ENCODE measurements around the gene PLA2G4A. TPM values are rescaled to one million over a fixed set of nuclear protein-coding genes. Genes with fewer than 3 reads are reported as not detected.

The PLA2G4A gene
- total RNA-seq, 3 donors from 2014 or later = 5.3 to 26.8 (median 6.9) TPM

DNA sequence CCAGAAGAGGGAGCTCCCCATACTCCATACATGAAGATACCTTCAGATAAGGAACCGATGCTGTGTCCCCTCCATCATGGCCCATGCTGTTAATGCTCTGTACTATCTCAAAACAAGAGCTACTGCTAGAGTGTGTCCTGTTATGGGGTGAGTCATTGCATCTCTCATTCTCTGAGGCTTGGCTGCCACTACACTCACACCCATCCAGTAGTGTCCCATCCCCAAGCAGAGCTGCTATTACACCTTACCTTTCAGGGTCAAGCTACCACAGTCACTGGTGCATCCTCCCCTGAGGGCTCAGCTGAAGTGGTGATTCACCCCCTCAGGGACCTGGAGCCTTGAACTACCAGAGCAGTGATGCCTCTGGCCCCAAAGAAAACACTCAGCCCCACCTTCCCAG, 198.5 kb downstream of the PLA2G4A start:
- DNase-seq (peak in 1 of 3 donors; percentile 13), ATAC-seq (no peak)
- H3K9me3 ChIP-seq = peaks cover 10% of the 10 kb centered on the region
- no peaks in the 10 kb centered on the region for H3K4me1 ChIP-seq (ENCODE audit: low read depth)
- TF ChIP-seq, protein P1, sequence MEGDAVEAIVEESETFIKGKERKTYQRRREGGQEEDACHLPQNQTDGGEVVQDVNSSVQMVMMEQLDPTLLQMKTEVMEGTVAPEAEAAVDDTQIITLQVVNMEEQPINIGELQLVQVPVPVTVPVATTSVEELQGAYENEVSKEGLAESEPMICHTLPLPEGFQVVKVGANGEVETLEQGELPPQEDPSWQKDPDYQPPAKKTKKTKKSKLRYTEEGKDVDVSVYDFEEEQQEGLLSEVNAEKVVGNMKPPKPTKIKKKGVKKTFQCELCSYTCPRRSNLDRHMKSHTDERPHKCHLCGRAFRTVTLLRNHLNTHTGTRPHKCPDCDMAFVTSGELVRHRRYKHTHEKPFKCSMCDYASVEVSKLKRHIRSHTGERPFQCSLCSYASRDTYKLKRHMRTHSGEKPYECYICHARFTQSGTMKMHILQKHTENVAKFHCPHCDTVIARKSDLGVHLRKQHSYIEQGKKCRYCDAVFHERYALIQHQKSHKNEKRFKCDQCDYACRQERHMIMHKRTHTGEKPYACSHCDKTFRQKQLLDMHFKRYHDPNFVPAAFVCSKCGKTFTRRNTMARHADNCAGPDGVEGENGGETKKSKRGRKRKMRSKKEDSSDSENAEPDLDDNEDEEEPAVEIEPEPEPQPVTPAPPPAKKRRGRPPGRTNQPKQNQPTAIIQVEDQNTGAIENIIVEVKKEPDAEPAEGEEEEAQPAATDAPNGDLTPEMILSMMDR (IDR thresholded peaks at IDR 0.05) = no peak
- no peak overlapping the region for H3K4me3 ChIP-seq
- H3K36me3 ChIP-seq (ENCODE audit: low read depth) = no peaks in the 10 kb centered on the region
- intact Hi-C loops (cut with DNase I, micrococcal nuclease) = no loop called here

DNA sequence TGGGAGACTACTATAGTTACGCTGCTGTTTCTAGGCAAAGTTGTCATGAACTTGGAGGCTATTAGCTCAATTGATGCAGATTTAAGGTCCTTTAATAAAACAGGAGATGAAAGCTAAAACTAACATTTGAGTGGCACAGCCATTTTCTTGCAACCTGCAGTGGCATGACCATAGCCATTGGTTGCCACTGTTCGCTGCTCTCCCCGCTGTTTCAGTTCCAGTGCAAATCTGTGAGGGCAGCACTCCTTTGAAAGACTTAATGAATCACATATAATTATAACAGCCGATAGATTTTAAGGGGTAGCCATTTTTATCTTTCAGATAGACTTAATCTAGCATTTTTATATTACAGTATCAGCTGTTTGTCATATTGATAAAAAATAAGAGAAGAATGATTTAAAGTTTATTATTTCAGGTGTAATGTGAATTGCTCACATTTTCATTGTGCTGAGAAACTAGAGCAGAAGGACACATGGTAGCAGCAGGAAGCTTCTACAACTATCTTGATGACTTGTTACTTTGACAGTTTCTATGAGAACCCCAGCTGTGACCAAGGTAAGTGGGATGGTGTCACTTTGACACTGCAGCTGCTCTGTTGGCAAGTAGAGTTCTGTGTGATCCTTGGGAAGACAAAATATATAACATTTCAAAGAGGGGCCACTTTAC, 203.7 kb downstream of the PLA2G4A start:
- ATAC-seq = no peak
- TF ChIP-seq, protein P1 (IDR thresholded peaks at IDR 0.05) = no peak

DNA sequence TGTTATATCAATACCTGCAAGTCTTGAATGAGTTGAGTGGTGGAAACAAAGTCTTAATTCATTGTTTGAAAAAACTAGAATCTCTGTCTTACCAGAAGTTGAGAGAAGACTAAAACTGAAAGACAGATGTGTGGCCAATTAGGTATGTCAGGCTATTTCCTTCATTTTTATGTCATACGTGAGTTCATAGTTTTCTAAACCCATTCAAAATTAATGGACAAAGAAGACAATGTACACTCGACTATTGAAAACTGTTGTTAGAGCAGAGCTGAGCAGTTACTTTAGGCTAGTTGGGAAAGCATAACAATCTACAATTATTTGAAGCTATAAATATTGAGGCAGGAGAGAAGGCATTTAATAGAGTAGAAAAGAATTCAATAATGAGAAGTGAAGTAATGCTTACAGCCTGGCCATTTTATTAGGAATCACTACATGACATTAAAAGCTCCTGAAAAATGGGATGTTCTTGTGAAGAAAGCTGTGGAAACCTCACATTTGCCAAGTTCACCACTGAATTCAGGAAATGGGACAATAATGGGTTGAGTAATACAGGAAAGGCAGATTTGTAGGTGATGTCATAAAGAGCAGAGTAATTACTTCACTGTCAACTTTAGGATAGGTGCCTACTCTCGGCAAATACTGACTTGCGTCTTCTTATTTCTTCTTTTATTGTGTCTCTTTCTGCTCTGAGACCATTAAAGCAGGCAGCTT, 204.4 kb downstream of the PLA2G4A start:
- intact Hi-C loops (cut with DNase I, micrococcal nuclease) = no loop called here
- H3K4me1 ChIP-seq (ENCODE audit: low read depth) = no peaks in the 10 kb centered on the region
- H3K4me3 ChIP-seq = no peak overlapping the region
- H3K9me3 ChIP-seq = peaks cover 10% of the 10 kb centered on the region
- DNase-seq (no peak), ATAC-seq (no peak)
- TF ChIP-seq, protein P1 (IDR thresholded peaks at IDR 0.05) = no peak
- no peaks in the 10 kb centered on the region for H3K36me3 ChIP-seq (ENCODE audit: low read depth)

More for the DNA sequence above, 203.7 kb downstream of the PLA2G4A start:
- intact Hi-C loops (cut with DNase I, micrococcal nuclease) = no loop called here
- H3K4me1 ChIP-seq (ENCODE audit: low read depth) = no peaks in the 10 kb centered on the region
- DNase-seq = no peak
- no peaks in the 10 kb centered on the region for H3K36me3 ChIP-seq (ENCODE audit: low read depth)
- H3K4me3 ChIP-seq = no peak overlapping the region
- H3K9me3 ChIP-seq = peaks cover 10% of the 10 kb centered on the region

DNA sequence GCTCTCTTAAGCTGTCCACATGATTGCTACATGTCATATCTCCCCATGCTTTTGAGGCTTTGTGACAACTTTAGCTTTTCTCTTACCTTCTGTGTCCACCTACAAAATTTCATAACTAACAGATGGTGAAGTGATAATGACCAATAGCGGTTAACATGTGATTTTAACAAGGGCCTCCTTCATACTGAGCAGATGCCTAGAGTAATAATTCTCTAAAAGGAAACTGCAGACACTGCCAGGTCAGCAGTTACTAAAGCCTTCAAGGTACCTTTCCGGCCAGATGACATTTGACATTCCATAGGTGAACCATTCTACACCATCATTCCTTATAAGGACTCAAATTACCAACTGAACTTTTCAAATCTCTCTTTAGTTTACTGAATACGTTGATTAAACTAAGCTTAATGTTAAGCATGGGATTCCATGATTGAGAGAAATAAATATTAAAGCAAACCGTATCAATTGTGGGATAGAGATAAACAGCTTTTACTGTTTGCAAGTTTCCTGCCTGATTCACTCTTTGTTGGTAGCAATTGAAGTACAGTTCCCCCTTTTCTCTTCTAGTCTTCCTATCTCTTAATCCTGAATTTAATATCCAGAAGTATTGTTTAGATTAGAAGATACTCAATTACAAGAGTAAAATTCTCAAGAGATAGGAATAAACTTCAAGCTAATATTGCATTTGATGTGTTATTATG, 205.1 kb downstream of the PLA2G4A start:
- Histone ChIP-seq H3K4me1 (ENCODE audit: low read depth) (no peaks in the 10 kb centered on the region), H3K36me3 (ENCODE audit: low read depth) (no peaks in the 10 kb centered on the region), H3K9me3 (peaks cover 4% of the 10 kb centered on the region), H3K4me3 (no peak overlapping the region)
- TF ChIP-seq, protein P1 (IDR thresholded peaks at IDR 0.05) = no peak
- ATAC-seq = no peak
- intact Hi-C loops (cut with DNase I, micrococcal nuclease) = no loop called here
- no peak for DNase-seq

DNA sequence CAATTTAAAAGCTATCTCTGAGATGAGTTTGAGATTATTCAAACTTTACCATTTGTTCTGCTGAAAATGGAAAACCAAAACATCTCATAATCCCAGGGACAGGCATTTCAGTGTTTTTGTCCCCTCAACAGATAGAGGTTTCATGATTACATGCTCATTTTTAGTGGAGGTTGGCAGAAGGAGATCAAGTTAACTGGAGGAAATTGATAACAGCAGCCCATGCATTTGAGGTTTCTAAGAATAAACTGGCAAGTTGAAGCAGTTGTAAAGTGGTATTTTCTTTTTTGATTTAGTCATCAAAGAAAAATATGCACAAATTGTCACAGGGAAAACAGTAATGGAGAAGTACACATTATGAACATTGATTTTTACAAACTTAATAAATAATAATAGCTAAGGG, 205.8 kb downstream of the PLA2G4A start:
- peaks cover 4% of the 10 kb centered on the region for H3K9me3 ChIP-seq
- intact Hi-C loops (cut with DNase I, micrococcal nuclease) = no loop called here
- ATAC-seq (no peak), DNase-seq (no peak)
- H3K36me3 ChIP-seq (ENCODE audit: low read depth) = no peaks in the 10 kb centered on the region
- no peak overlapping the region for H3K4me3 ChIP-seq
- no peaks in the 10 kb centered on the region for H3K4me1 ChIP-seq (ENCODE audit: low read depth)
- TF ChIP-seq, protein P1 (IDR thresholded peaks at IDR 0.05) = no peak

Data from mucosa of descending colon (tissue), 3 donors.